HepG2 (cell line): ENCODE data around the gene ANGPTL7.

ENCODE experiments used
- KAT7 ChIP-seq: IDR thresholded peaks from 2 replicates; pipeline ENCODE4 v1.6.1; 2018; ENCODE audit warnings: borderline replicate concordance, missing compliant biosample characterization
- KLF16 ChIP-seq, 2 experiments: sonication (generic) in 1 of 2; formaldehyde crosslinking in 1 of 2; IDR thresholded peaks; 2 replicates each; pipeline versions ENCODE4 v1.6.1 to v1.8.0; 2016 to 2023; ENCODE audit warnings: missing genetic modification reagents in 2 of 2, missing compliant biosample characterization in 1 of 2
- MED1 ChIP-seq: sonication (generic); formaldehyde crosslinking; IDR thresholded peaks from 2 replicates; pipeline ENCODE4 v1.4.0; 2020; ENCODE audit warnings: missing genetic modification reagents
- MXI1 ChIP-seq: IDR thresholded peaks from 3 replicates; pipeline ENCODE4 v1.6.1; 2012; ENCODE audit warnings: low read depth, low read length, inconsistent platforms, borderline replicate concordance
- POLR2A ChIP-seq, 2 experiments: IDR thresholded peaks; 2 replicates each; pipeline ENCODE4 v1.6.1; 2011; ENCODE audit warnings: low read depth in 2 of 2, low read length in 2 of 2, mild to moderate bottlenecking in 1 of 2, moderate library complexity in 1 of 2; ENCODE audit not compliant: insufficient read depth in 1 of 2
- RAD21 ChIP-seq: fragments of 450-650 bp; formaldehyde crosslinking; IDR thresholded peaks from 2 replicates; pipeline ENCODE4 v1.5.0; 2020; ENCODE audit warnings: mild to moderate bottlenecking
- ZNF274 ChIP-seq: sonication (generic); formaldehyde crosslinking; IDR thresholded peaks from 2 replicates; pipeline ENCODE4 v1.5.1; 2020; ENCODE audit warnings: mild to moderate bottlenecking, missing genetic modification reagents
- TF ChIP-seq, protein P1 (sequence below): fragments of 450-650 bp; IDR thresholded peaks from 2 replicates; pipeline ENCODE4 v1.6.1; 2017; ENCODE audit warnings: mild to moderate bottlenecking
- TF ChIP-seq, protein P2 (sequence below): sonication (generic); formaldehyde crosslinking; IDR thresholded peaks from 2 replicates; pipeline ENCODE4 v1.5.0; 2020; ENCODE audit warnings: mild to moderate bottlenecking, missing genetic modification reagents, moderate library complexity
- TF ChIP-seq, protein P3 (sequence below): IDR thresholded peaks from 2 replicates; pipeline ENCODE4 v1.6.1; 2016; ENCODE audit warnings: low read depth
- TF ChIP-seq, protein P4 (sequence below): sonication (generic); formaldehyde crosslinking; IDR thresholded peaks from 2 replicates; pipeline ENCODE4 v1.4.0; 2020; ENCODE audit warnings: mild to moderate bottlenecking, missing genetic modification reagents

DNA sequence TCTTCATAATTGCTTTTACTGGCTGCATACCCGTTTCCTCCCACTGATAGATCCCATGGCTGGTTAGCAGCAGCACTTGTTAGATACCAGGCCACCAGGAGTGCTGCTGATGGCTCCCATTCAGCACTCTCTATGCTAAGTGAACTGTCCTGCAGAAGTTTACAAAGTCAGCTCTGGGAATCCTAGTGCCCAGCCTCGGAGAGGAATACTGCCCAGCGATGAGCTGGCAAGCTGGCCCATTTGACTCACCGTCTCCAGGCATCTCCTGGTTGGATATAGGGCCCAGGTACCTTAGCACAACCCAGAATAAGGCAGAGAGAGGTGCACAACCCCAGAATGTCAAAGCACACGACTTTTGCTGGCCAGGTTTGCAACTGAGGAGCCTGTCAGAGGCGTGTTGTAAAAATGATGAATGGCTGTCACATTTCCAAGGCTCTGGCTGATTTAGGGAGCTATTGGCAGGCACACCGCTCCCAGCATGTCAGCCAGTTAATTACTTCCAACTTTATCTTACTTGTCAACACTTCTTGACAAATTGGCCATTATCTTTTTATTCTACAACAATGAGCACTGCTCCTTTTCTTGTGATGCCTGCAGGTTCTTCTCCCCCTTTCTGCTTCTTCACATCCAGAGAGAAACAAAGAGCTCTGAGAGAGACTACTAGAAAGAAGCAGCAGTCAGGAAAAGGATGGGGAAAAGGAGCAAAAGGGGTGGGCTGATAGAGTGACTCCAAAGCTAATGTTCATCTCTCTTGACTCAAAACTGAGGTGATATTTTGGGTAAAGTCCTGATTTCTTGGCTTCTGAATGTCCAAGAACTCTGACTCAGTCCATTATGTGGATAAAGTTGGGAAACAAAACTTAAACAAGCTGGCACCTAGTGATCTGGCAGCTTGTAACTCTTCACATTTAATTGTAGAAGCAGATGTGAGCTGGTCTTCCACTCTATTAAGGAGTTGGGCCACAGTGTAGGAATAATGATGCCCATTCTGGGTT, 10.8 kb upstream of the ANGPTL7 start:
- TF ChIP-seq, protein P1, sequence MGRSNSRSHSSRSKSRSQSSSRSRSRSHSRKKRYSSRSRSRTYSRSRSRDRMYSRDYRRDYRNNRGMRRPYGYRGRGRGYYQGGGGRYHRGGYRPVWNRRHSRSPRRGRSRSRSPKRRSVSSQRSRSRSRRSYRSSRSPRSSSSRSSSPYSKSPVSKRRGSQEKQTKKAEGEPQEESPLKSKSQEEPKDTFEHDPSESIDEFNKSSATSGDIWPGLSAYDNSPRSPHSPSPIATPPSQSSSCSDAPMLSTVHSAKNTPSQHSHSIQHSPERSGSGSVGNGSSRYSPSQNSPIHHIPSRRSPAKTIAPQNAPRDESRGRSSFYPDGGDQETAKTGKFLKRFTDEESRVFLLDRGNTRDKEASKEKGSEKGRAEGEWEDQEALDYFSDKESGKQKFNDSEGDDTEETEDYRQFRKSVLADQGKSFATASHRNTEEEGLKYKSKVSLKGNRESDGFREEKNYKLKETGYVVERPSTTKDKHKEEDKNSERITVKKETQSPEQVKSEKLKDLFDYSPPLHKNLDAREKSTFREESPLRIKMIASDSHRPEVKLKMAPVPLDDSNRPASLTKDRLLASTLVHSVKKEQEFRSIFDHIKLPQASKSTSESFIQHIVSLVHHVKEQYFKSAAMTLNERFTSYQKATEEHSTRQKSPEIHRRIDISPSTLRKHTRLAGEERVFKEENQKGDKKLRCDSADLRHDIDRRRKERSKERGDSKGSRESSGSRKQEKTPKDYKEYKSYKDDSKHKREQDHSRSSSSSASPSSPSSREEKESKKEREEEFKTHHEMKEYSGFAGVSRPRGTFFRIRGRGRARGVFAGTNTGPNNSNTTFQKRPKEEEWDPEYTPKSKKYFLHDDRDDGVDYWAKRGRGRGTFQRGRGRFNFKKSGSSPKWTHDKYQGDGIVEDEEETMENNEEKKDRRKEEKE = no peak
- TF ChIP-seq MED1 (CRISPR knock-in tag) (no peak), MXI1 (no peak), ZNF274 (CRISPR knock-in tag) (no peak), KAT7 (no peak), RAD21 (no peak), POLR2A (IDR thresholded peaks at IDR 0.05; ENCODE audit: insufficient read depth in 1 of 2, low read depth in 2 of 2, low read length in 2 of 2) (no peak), KLF16 (CRISPR knock-in tag; IDR thresholded peaks at IDR 0.05) (no peak)
- TF ChIP-seq, protein P2, sequence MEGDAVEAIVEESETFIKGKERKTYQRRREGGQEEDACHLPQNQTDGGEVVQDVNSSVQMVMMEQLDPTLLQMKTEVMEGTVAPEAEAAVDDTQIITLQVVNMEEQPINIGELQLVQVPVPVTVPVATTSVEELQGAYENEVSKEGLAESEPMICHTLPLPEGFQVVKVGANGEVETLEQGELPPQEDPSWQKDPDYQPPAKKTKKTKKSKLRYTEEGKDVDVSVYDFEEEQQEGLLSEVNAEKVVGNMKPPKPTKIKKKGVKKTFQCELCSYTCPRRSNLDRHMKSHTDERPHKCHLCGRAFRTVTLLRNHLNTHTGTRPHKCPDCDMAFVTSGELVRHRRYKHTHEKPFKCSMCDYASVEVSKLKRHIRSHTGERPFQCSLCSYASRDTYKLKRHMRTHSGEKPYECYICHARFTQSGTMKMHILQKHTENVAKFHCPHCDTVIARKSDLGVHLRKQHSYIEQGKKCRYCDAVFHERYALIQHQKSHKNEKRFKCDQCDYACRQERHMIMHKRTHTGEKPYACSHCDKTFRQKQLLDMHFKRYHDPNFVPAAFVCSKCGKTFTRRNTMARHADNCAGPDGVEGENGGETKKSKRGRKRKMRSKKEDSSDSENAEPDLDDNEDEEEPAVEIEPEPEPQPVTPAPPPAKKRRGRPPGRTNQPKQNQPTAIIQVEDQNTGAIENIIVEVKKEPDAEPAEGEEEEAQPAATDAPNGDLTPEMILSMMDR (CRISPR knock-in tag) = no peak
- TF ChIP-seq, protein P3, sequence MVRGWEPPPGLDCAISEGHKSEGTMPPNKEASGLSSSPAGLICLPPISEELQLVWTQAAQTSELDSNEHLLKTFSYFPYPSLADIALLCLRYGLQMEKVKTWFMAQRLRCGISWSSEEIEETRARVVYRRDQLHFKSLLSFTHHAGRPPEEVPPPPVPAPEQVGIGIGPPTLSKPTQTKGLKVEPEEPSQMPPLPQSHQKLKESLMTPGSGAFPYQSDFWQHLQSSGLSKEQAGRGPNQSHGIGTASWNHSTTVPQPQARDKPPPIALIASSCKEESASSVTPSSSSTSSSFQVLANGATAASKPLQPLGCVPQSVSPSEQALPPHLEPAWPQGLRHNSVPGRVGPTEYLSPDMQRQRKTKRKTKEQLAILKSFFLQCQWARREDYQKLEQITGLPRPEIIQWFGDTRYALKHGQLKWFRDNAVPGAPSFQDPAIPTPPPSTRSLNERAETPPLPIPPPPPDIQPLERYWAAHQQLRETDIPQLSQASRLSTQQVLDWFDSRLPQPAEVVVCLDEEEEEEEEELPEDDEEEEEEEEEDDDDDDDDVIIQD (CRISPR knock-in tag) = no peak
- TF ChIP-seq, protein P4, sequence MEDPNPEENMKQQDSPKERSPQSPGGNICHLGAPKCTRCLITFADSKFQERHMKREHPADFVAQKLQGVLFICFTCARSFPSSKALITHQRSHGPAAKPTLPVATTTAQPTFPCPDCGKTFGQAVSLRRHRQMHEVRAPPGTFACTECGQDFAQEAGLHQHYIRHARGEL (CRISPR knock-in tag) = no peak
